ENCODE results near the gene SLC25A33. TPM values are rescaled to one million over a fixed set of nuclear protein-coding genes. Genes with fewer than 3 reads are reported as not detected.

Gene SLC25A33
- total and polyA plus RNA-seq, 2 donors (not counting 1 experiment from before 2014, with no cell fraction given): 2.3 to 5.0 TPM

GRCh38 chr1:9534953-9535352, 4.3 kb upstream of the SLC25A33 start:
- H4K20me1 ChIP-seq (ENCODE audit: control insufficient read depth, insufficient read depth, low read length, poor library complexity, severe bottlenecking): peaks cover 2% of the 10 kb centered on the region

GRCh38 chr1:9536301-9536700, 3.0 kb upstream of the SLC25A33 start:
- ATAC-seq (ENCODE audit: low read depth): no peak
- CTCF ChIA-PET: no interaction called here
- Histone ChIP-seq H2AFZ (ENCODE audit: insufficient read depth, low read depth, low read length, poor library complexity, severe bottlenecking) (no peak overlapping the region), H3K79me2 (ENCODE audit: control insufficient read depth, insufficient read depth, low read length) (peaks cover 18% of the 10 kb centered on the region), H3K36me3 (replicated peaks in 1 of 2; ENCODE audit: control extremely low read depth in 1 of 2, control insufficient read depth in 1 of 2, extremely low read depth in 1 of 2, insufficient read depth in 2 of 2, low read length in 1 of 2) (no peaks in the 10 kb centered on the region), H3K4me3 (ENCODE audit: control extremely low read depth in 1 of 5, extremely low read depth in 1 of 5, insufficient read depth in 1 of 5, low read depth in 2 of 5, low read length in 4 of 5) (no peak overlapping the region), H3K4me2 (replicated peaks; ENCODE audit: low read depth, low read length, poor library complexity, severe bottlenecking) (no peak overlapping the region), H3K9ac (ENCODE audit: low read length) (no peak overlapping the region), H3K4me1 (ENCODE audit: control insufficient read depth in 2 of 2, insufficient read depth in 2 of 2, low read length in 2 of 2) (peaks cover 12 to 16% of the 10 kb centered on the region in 2 donors), H3K27ac (ENCODE audit: low read length in 2 of 2) (no peak overlapping the region), H3K9me3 (ENCODE audit: control extremely low read depth in 1 of 3, control insufficient read depth in 2 of 3, insufficient read depth in 1 of 3, low read length in 2 of 3) (no peaks in the 10 kb centered on the region), H3K27me3 (replicated peaks in 1 of 4; ENCODE audit: control extremely low read depth in 1 of 4, control insufficient read depth in 3 of 4, insufficient read depth in 4 of 4, low read length in 3 of 4) (no peaks in the 10 kb centered on the region), H4K20me1 (ENCODE audit: control insufficient read depth, insufficient read depth, low read length, poor library complexity, severe bottlenecking) (peaks cover 11% of the 10 kb centered on the region)
- intact Hi-C loops (cut with micrococcal nuclease): loop anchor here (5.0 kb wide), 1 partner anchor 109 kb away; no protein-coding TSS in a partner anchor
- Mint-ChIP-seq H3K9me3 (ENCODE audit: insufficient read depth) (no peaks in the 10 kb centered on the region), H3K27me3 (no peaks in the 10 kb centered on the region), H3K4me3 (no peak overlapping the region), H3K4me1 (peaks cover 21% of the 10 kb centered on the region), H3K27ac (no peak overlapping the region)
- no peak for DNase-seq
- TF ChIP-seq EZH2 (IDR thresholded peaks at IDR 0.05; ENCODE audit: borderline replicate concordance, insufficient read depth, low read depth, low read length, poor library complexity, severe bottlenecking) (no peak), CTCF (IDR thresholded peaks at IDR 0.05) (no peak)
- WGBS (ENCODE audit: insufficient coverage): no CpG with 5 or more reads among the region's 1 CpG
- POLR2A ChIA-PET: no interaction called here

More at GRCh38 chr1:9534953-9535352, 4.3 kb upstream of the SLC25A33 start:
- intact Hi-C loops (cut with micrococcal nuclease): loop anchor here (5.0 kb wide), 1 partner anchor 108 kb away; no protein-coding TSS in a partner anchor
- Histone ChIP-seq H3K79me2 (ENCODE audit: control insufficient read depth, insufficient read depth, low read length) (peaks cover 4% of the 10 kb centered on the region), H3K27ac (ENCODE audit: low read length in 2 of 2) (no peak overlapping the region), H3K4me1 (ENCODE audit: control insufficient read depth in 2 of 2, insufficient read depth in 2 of 2, low read length in 2 of 2) (peaks cover 4 to 9% of the 10 kb centered on the region in 2 donors), H2AFZ (ENCODE audit: insufficient read depth, low read depth, low read length, poor library complexity, severe bottlenecking) (no peak overlapping the region), H3K27me3 (replicated peaks in 1 of 4; ENCODE audit: control extremely low read depth in 1 of 4, control insufficient read depth in 3 of 4, insufficient read depth in 4 of 4, low read length in 3 of 4) (no peaks in the 10 kb centered on the region), H3K9ac (ENCODE audit: low read length) (no peak overlapping the region), H3K36me3 (replicated peaks in 1 of 2; ENCODE audit: control extremely low read depth in 1 of 2, control insufficient read depth in 1 of 2, extremely low read depth in 1 of 2, insufficient read depth in 2 of 2, low read length in 1 of 2) (no peaks in the 10 kb centered on the region), H3K9me3 (ENCODE audit: control extremely low read depth in 1 of 3, control insufficient read depth in 2 of 3, insufficient read depth in 1 of 3, low read length in 2 of 3) (no peaks in the 10 kb centered on the region), H3K4me2 (replicated peaks; ENCODE audit: low read depth, low read length, poor library complexity, severe bottlenecking) (no peak overlapping the region), H3K4me3 (ENCODE audit: control extremely low read depth in 1 of 5, extremely low read depth in 1 of 5, insufficient read depth in 1 of 5, low read depth in 2 of 5, low read length in 4 of 5) (no peak overlapping the region)
- CTCF ChIA-PET: no interaction called here
- POLR2A ChIA-PET: no interaction called here
- Mint-ChIP-seq H3K4me3 (no peak overlapping the region), H3K27me3 (no peaks in the 10 kb centered on the region), H3K4me1 (peaks cover 14% of the 10 kb centered on the region), H3K9me3 (ENCODE audit: insufficient read depth) (no peaks in the 10 kb centered on the region), H3K27ac (no peak overlapping the region)
- DNase-seq (no peak), ATAC-seq (ENCODE audit: low read depth) (no peak)
- WGBS (ENCODE audit: insufficient coverage): 97% methylated on average over 6 of the region's 10 CpGs
- TF ChIP-seq EZH2 (IDR thresholded peaks at IDR 0.05; ENCODE audit: borderline replicate concordance, insufficient read depth, low read depth, low read length, poor library complexity, severe bottlenecking): no peak
- no peak for TF ChIP-seq CTCF (IDR thresholded peaks at IDR 0.05)

Data from B cell (primary cell).